AG20443 (cell line): Measurements from ENCODE around the gene TUBB.
A peak's percentile ranks its signal among the peaks of the same experiment; 100 is the strongest.
"Not testable (repeated sequence)": the region's sequence is repeated elsewhere in the genome, so short reads cannot be mapped to it uniquely, and the experiment has no call there.

Source experiments
- DNase-seq: peaks from one replicate; pipeline ENCODE4 v3.0.0; 2012; ENCODE audit warnings: low spot score, mixed read lengths

Gene TUBB

DNA sequence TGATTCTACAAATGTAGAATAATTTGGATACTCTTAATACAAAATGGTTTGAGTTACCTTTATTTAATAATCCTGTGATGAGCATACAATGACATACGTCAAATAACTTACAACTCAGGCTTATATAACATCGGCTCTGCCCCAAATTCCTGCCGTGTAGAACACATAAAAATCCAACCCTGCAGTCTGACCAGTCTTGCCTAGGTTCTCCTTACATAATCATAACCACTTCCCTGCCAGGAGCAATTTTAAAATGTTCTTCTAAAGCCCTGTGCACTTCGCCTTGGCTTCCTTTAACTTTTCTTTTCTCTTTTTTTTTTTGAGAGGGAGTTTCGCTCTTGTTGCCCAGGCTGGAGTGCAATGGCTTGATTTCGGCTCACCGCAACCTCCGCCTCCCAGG is 40.4 kb downstream of the TUBB start:
- DNase-seq = no peak

- no peak for DNase-seq
Measured at GRCh38 chr6:30761791-30762429, 41.8 kb downstream of the TUBB start.

DNA sequence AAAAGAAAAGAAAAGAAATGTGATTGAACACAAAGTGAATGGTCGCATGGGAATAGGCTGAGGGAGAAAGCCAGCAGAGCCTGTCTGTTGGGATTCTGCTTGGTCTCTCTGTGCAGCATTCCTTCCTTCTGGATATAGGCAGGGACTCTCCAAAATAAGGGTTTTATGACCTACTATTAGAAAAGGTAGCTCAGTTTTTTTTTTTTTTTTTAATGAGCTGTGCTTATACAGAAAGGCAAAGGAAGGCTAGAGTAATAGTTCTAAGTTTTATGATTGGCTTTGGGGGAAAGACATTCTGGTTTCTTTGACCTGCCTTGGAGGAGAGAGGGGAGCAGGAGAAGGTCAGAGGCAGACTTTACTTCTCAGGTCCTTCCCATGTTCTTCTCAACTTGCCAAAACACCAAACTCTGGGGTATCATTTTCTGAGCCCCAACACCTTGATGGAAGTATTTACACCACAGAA is 43.0 kb downstream of the TUBB start:
- no peak for DNase-seq

- peak; percentile 40 for DNase-seq
Measured at GRCh38 chr6:30763618-30764489, 43.7 kb downstream of the TUBB start.

- DNase-seq = not testable (repeated sequence)
Measured at GRCh38 chr6:30764490-30765043, 44.4 kb downstream of the TUBB start.

DNA sequence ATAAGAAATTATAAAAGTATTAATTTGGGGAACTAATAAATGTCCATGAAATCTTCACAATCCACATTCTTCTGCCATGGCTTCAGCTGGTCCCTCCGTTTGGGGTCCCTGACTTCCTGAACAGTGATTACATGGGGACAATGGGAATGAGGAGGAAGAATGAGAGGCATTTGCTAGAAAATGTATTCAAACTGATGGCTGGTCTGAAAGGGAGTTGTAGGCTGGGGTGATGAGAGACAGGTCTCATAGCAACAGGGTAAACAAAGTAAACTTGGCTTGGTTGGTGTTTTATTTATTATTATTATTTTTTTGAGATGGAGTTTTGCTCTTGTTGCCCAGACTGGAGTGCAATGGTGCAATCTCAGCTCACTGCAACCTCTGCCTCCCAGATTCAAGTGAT is 45.3 kb downstream of the TUBB start:
- not testable (repeated sequence) for DNase-seq

DNA sequence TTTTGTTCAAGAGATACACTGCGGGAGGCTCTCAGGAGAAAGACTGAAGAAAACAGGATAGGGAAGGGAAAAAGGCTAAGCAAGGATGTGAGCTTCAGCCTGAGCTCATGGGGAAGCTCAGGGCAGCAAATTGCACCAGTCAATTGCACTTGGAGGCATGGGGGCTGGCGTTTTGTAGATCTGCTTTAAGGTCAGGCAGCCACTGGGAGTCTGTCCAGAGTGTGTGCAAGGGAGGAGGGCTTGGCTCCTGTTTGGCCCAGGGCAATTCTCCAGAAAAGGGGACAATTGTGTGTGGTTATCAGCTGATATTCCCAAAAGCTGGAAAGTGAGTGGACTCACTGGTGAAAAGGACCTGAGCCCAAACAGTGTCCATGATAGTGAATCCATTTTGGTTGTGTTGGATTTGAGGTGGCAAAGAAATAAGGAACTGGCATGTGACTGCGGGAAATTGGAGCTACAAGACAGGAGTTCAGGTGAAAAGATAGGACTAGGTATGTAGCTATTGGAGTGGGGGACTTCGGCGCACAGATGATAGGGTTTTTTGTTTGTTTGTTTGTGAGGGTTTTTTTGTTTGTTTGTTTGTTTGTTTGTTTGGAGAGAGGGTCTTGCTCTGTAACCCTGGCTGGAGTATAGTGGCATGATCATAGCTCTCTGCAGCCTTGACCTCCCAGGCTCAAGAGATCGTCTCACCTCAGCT is 46.5 kb downstream of the TUBB start:
- no peak for DNase-seq

GRCh38 chr6:30767158-30767943 is 47.2 kb downstream of the TUBB start:
- no peak for DNase-seq

GRCh38 chr6:30767944-30768301 is 47.8 kb downstream of the TUBB start:
- DNase-seq = no peak

DNA sequence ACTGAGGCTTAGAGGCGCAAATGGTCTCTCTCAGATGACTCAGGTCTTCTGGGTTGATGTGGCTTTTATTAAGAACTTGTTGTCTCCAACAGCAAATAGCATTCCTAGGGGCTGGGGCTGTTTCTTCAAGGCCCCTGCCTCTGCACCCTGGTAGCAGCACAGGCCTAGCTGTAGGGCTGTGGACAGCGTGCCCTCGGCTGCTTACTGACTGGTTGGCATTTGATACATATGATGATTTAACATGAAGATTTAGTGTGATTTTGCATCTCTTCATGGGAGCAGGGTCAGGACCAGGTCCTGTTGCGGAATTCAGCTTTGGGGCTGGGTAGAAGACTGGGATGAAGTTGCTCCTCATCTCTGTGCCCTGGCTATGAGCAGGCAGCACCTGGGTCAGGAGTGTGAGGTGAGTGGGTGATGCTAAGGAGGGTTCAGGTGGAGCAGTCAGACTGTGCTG is 48.5 kb downstream of the TUBB start:
- DNase-seq = no peak

DNA sequence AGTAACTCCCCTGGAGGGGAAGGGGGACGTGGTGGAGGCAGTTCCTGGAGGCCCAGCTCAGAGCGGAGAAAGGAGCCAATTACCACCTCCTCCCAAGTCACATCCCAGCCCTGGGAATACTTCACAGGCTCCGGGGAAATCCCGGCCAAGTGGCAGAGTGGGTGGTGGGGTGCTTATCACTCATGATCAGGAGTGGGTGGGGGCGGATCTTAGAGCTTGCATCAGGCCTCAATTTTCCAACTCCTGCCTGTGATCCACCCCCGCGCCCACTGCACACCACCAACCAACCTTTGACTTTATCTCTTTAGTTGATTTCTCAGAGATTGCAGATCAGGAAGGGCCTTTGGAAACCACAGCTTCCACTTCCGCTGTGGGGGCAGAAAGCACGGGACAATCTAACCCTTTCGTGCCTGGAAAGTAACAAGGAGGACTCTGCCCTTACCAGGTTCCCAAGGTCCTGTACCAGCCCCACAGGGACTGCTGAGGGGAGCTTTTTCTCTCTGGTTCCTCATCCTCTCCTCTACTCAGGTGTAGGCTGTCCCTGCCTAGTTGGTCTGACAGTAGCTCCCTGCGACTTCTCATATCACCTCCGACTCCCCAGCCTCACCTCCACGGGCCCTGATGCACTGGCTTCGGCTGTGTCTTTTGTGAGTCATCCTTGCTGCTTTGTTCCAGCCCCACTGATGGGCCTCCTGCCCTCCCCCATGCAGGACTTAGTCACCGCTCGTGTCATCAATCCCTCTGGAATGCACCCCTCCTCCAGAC is 49.1 kb downstream of the TUBB start:
- DNase-seq = peak; percentile 93

DNA sequence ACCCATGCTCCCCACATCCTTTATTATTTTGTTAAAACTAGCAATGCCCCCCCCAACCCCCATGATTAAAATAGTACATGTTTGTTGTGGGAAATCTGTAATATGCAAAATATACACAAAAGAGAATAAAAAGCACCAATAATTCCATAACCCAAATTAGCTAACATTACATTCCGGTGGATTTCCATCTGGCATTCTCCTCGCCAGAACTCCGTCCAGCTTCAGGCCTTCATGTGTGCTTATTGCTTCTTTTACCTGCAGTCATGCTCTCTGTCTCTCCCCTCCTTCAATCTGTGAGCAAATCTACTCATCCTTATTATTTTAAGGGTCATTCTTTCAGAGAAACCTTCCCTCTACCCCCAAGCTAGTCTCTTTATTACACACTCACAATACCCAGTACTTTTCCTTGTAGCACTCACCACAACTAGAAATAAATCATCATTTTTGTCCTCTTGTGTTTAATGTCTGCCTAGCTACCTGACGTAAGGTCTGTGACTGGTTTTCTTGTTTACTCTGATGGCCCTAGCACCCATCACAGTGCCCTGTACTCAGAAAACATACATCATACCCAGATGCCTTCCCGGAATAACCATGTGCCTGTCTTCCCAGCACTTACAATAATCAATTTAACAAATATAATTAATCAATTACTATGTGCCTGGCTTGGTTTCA is 49.8 kb downstream of the TUBB start:
- peak; percentile 29 for DNase-seq

DNA sequence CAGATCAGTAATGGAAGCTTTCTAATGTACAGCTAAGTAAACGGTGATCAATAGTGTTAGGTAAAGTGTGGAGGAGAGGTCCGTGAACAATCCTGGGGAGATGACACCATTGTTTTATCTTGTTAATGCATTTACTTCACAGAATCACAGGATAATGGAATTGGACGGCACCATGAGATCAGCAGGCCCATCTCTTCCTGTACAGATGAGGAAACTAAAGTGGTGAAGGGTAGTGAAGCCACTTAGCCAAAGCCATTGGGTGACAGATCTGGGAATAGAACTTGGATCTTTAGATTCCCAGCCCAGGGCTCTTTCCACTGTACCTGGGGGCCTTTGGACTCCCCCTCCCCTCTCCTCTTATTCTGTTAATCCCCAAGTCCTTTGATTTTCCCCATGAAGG is 50.4 kb downstream of the TUBB start:
- no peak for DNase-seq

DNA sequence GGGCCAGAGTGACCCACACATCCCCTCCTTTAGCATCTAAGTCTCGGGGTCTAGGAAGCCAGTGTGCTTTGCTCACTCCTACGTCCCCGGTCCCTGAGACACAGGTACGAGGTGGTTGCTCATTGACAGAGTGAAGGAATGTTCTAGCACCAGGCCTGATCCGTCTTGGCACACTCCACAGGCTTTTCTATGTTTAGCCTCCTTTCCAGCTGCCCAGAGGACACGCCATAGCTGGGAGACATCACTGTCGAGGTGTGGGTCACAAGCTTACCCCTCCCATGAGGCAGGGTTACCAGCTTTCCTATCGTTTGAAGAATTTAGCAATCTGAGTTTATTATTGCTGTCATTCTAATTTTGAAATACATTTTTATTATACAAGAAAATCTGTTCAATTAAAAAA is 54.5 kb downstream of the TUBB start:
- DNase-seq = no peak
